ENCODE measurements around the gene SPC24.
"Not testable (repeated sequence)": the region's sequence is repeated elsewhere in the genome, so short reads cannot be mapped to it uniquely, and the experiment has no call there.

SPC24 gene

GRCh38 chr19:11123114-11123513 lies 32.5 kb downstream of the SPC24 start:
- DNase-seq: no peak

DNA sequence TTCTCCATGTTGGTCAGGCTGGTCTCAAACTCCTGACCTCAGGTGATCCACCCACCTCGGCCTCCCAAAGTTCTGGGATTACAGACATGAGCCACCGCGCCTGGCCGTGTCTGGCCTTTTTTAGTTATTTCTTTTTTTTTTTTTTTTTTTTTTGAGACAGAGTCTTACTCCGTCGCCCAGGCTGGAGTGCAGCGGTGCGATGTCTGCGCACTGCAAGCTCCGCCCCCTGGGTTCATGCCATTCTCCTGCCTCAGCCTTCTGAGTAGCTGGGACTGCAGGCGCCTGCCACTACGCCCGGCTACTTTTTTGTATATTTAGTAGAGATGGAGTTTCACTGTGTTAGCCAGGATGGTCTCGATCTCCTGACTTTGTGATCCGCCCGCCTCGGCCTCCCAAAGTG lies 33.6 kb downstream of the SPC24 start:
- not testable (repeated sequence) for DNase-seq

GRCh38 chr19:11116507-11116906 lies 39.1 kb downstream of the SPC24 start:
- no peak for DNase-seq

DNA sequence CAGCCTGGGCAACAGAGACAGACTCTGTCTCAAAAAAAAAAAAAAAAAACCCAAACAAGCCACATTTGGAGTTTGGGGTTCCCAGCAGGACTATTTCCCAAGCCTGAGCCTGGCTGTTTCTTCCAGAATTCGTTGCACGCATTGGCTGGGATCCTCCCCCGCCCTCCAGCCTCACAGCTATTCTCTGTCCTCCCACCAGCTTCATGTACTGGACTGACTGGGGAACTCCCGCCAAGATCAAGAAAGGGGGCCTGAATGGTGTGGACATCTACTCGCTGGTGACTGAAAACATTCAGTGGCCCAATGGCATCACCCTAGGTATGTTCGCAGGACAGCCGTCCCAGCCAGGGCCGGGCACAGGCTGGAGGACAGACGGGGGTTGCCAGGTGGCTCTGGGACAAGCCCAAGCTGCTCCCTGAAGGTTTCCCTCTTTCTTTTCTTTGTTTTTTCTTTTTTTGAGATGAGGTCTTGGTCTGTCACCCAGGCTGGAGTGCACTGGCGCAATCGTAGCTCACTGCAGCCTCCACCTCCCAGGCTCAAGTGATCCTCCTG lies 39.6 kb downstream of the SPC24 start:
- DNase-seq: no peak

GRCh38 chr19:11115042-11115441 lies 40.5 kb downstream of the SPC24 start:
- no peak for DNase-seq

- DNase-seq: no peak
These were observed 42.4 kb downstream of the SPC24 start for GRCh38 chr19:11113140-11113708.

GRCh38 chr19:11111771-11112144 lies 43.8 kb downstream of the SPC24 start:
- DNase-seq: no peak

- DNase-seq: no peak
These were observed 44.3 kb downstream of the SPC24 start for GRCh38 chr19:11111117-11111770.

GRCh38 chr19:11108746-11109145 lies 46.8 kb downstream of the SPC24 start:
- no peak for DNase-seq

DNA sequence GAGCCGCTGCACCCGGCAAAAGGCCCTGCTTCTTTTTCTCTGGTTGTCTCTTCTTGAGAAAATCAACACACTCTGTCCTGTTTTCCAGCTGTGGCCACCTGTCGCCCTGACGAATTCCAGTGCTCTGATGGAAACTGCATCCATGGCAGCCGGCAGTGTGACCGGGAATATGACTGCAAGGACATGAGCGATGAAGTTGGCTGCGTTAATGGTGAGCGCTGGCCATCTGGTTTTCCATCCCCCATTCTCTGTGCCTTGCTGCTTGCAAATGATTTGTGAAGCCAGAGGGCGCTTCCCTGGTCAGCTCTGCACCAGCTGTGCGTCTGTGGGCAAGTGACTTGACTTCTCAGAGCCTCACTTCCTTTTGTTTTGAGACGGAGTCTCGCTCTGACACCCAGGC lies 49.1 kb downstream of the SPC24 start:
- DNase-seq: no peak

GRCh38 chr19:11105014-11105636 lies 50.5 kb downstream of the SPC24 start:
- no peak for DNase-seq

DNA sequence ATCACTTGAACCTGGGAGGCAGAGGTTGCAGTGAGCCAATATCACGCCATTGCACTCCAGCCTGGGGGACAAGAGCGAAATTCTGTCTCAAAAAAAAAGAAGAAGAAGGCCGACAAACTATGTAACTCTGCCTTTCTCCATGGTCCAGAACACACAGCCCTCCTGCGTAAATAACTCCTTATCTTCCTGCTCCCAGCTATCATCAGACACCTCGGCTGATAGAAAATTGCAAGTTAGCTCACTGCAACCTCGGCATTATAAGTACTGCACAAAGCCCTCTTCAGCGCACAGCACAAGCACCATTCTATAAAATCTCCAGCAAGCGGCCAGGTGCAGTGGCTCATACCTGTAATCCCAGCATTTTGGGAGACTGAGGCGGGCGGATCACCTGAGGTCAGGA lies 51.9 kb downstream of the SPC24 start:
- DNase-seq: not testable (repeated sequence)

GRCh38 chr19:11102944-11103343 lies 52.6 kb downstream of the SPC24 start:
- DNase-seq: no peak

GRCh38 chr19:11101057-11101456 lies 54.5 kb downstream of the SPC24 start:
- no peak for DNase-seq

- DNase-seq: no peak
These were observed 55.5 kb downstream of the SPC24 start for GRCh38 chr19:11100049-11100448.

DNA sequence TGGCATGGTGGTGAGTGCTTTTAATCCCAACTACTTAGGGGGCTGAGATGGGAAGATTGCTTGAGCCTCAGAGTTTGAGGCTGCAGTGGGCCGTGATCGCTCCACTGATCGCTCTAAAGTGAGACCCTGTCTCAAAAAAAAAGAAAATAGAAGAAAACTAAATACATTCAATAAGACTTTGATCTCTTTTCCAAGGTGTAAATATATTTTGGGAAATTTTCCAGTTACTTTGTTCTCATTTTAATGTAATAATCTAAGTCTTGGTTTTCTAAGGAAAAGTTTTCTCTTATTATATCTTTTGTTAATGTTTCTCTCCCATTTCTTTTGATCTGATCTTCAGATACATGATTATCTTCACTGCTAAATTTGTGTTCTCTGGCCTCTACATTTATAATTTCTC lies 56.7 kb downstream of the SPC24 start:
- DNase-seq: no peak

DNA sequence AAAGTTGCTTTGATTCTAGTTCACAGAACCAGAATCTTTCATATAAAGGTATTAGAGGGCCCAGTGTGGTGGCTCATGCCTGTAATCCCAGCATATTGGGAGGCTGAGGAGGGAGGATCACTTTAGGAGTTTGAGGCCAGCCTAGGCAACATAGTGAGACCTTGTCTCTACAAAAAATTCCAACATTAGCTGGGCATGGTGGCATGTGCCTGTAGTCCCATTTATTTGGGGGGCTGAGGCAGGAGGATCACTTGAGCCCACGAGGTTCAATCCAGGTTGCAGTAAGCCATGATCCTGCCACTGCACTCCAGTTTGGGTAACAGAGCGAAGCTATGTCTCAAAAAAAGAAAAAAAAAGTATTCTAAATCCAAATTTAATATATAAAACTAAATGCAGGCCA lies 57.3 kb downstream of the SPC24 start:
- DNase-seq: no peak

DNA sequence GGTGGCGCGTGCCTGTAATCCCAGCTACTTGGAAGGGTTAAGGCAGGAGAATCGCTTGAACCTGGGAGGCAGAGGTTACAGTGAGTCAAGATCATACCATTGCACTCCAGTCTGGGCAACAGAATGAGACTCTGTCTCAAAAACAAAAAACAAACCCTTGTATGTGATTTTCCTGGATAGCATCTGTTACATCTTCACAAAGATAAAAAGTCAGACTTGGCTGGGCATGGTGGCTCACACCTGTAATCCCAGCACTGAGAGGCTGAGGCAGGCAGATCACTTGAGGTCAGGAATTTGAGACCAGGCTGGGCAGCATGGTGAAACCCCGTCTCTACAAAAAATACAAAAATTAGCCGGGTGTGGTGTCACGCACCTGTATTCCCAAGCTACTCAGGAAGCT lies 58.2 kb downstream of the SPC24 start:
- DNase-seq: not testable (repeated sequence)

DNA sequence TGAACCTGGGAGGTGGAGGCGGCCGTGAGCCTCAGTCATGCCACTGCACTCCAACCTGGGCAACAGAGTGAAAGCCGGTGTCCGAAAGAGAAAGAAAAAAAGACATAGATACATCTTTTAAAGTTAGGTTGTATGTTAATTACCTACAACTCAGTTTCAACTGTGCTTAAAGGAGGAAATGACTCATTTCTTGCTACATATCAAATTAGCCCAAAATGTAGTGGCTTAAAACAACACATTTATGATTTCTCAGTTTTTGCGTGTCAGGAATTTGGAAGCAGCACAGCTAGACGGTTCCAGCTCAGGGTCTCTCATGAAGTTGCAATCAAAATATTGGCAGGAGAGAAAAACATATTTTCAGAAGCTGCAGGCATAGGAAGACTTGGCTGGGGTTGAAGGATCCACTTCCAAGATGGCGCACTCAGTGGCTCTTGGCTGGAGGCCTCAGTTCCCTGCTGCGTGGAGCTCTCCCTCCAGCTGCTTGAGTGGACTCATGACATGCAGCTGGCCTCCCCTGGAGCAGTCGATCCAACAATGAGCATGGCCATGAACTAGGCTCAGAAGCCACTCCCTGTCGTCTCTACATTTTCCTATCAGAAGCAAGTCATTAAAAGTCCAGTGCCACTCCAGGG lies 59.3 kb downstream of the SPC24 start:
- no peak for DNase-seq
